ENCODE data around the gene SMIM35.

SMIM35 gene

DNA sequence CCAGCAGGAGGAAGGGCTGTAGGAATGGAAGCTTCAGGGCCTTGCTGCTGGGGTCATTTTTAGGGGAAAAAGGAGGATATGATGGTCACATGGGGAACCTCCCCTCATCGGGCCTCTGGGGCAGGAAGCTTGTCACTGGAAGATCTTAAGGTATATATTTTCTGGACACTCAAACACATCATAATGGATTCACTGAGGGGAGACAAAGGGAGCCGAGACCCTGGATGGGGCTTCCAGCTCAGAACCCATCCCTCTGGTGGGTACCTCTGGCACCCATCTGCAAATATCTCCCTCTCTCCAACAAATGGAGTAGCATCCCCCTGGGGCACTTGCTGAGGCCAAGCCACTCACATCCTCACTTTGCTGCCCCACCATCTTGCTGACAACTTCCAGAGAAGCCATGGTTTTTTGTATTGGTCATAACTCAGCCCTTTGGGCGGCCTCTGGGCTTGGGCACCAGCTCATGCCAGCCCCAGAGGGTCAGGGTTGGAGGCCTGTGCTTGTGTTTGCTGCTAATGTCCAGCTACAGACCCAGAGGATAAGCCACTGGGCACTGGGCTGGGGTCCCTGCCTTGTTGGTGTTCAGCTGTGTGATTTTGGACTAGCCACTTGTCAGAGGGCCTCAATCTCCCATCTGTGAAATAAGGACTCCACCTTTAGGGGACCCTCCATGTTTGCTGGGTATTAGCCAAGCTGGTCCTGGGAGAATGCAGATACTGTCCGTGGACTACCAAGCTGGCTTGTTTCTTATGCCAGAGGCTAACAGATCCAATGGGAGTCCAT lies 86.5 kb downstream of the SMIM35 start:
- DNase-seq = no peak

DNA sequence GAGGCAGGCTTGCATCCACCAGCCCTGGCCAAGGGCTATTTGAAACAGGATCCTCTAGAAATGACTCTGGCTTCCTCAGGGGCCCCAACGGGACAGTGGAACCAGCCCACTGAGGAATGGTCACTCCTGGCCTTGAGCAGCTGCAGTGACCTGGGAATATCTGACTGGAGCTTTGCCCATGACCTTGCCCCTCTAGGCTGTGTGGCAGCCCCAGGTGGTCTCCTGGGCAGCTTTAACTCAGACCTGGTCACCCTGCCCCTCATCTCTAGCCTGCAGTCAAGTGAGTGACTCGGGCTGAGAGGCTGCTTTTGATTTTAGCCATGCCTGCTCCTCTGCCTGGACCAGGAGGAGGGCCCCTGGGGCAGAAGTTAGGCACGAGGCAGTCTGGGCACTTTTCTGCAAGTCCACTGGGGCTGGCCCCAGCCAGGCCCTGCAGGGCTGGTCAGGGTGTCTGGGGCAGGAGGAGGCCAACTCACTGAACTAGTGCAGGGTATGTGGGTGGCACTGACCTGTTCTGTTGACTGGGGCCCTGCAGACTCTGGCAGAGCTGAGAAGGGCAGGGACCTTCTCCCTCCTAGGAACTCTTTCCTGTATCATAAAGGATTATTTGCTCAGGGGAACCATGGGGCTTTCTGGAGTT lies 87.3 kb downstream of the SMIM35 start:
- DNase-seq = no peak

DNA sequence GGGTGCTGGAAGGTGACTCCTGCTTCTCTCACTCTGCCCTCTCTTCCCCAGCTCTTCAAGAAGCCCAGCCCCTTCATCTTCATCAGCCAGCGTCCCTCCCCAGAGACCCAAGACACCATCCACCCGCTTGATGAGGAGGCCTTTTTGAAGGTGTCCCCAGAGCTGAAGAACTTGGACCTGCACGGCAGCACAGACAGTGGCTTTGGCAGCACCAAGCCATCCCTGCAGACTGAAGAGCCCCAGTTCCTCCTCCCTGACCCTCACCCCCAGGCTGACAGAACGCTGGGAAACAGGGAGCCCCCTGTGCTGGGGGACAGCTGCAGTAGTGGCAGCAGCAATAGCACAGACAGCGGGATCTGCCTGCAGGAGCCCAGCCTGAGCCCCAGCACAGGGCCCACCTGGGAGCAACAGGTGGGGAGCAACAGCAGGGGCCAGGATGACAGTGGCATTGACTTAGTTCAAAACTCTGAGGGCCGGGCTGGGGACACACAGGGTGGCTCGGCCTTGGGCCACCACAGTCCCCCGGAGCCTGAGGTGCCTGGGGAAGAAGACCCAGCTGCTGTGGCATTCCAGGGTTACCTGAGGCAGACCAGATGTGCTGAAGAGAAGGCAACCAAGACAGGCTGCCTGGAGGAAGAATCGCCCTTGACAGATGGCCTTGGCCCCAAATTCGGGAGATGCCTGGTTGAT lies 88.0 kb downstream of the SMIM35 start:
- DNase-seq = no peak

DNA sequence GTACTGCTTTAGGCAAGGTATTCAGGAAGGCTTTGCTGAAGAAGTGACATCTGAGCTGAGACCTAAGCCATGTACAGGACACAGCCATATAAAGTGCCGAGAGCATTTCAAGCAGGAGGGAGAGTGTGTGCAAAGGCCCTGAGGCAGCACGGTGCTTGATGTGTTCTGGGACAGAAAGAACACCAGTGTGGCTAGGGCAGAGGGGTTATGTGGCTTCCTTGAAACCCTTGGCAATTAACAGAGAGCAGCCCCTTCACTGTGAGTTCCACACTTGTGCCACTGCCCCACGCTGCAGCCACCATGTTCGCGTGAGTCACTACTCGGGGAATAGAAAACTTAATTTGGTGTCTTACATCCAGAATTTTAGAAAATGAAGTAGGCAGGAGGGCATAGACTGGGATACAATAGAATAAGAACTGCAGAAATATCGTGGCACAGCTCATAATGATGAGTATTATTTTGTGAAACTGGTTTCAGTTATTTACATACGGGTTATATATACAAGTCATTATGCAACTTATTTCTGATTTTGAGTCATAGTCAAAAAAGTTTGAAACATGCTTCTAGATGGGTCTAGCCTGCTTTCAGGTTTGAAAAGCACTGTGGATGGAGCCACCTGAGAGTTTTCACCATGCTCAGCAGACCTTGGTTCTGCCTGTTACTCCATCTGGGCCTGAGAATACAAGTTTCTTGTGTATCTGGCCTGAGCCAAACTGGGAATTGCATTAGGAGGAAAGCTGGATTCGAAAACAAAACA lies 88.8 kb downstream of the SMIM35 start:
- no peak for DNase-seq

DNA sequence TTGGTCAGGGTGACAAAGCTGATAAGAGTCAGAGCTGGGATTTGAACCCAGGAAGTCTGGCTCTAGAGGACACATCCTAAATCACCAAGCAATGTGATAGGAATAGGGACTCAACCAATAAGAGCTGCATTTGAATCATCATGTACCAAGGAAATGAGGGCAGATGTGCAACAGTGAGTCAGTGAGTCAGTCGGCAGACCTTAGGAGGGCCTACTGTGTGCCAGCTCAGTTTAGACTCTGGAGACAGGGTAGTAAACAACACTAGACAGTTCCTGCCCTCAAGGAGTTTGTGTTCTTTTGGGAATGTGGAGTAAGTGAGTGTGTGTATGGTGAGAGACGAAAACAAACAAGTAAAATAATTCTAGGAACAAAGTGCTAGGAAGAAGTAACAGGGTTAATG lies 89.4 kb downstream of the SMIM35 start:
- DNase-seq = no peak

DNA sequence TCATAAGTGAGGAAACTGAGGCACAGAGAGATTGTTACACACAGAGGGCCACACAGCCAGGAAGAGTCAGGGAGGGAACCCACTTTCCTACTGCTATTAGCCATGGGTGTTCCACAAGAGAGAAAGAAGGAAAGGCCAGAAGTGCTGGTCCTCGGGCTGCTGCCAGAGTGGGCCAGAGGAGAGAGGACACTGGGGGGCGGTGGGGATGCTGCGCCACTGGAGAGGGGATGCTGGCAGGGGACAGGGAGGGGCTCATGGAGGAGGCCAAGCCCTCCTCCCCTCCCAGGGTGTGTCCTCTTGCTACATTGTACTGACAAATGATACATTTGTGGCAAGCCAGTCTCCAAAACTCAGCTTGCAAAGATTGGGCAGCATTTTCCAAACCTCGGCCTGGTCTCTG lies 90.7 kb downstream of the SMIM35 start:
- no peak for DNase-seq

DNA sequence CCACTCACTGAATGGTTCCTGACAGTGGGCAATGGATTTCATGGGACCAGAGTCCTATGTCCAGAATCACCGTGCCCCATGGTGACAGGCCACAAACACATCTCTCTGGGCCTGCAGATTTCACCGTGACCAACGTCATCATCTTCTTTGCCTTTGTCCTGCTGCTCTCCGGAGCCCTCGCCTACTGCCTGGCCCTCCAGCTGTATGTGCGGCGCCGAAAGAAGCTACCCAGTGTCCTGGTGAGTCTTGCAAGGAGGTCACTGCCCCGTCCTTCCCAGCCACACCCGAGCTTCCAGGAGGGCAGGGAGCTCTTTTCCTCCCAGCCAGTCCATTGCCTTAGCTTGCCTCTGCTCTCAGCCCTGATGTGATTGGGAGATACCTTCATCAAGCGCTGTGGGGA lies 91.3 kb downstream of the SMIM35 start:
- DNase-seq = no peak

DNA sequence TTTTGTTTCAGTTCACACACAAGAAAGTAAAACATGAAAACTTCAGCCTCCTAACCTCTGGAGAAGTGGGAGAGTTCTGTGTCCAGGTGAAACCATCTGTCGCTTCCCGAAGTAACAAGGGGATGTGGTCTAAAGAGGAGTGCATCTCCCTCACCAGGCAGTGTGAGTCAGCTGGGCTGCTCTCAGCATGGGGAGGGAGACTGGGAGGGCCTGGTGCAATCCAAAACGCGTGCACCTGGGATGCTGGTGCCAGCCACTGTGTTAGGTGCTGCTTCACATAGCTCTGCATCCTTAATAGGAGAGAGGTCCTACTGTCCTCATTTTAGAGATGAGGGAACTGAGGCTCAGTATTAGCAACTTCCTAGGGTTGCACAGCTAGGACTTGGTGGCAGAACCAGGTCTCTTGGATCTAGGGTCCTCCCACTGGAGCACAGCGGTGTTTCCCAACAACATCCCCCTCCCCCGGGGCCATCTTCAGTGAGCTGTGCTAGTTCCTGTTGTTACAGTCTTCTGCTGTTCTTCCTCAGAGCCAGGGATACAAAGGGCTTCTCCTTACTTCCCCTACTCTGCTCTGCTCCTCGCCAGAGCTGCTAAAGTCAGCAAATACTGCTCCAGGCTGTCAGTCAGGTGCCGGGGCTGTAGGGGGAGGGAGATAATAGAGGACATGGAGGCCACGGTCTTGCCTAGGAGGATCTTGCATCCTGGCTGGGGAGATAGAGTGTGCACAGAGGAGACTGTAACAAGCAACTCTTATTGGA lies 92.6 kb downstream of the SMIM35 start:
- no peak for DNase-seq

DNA sequence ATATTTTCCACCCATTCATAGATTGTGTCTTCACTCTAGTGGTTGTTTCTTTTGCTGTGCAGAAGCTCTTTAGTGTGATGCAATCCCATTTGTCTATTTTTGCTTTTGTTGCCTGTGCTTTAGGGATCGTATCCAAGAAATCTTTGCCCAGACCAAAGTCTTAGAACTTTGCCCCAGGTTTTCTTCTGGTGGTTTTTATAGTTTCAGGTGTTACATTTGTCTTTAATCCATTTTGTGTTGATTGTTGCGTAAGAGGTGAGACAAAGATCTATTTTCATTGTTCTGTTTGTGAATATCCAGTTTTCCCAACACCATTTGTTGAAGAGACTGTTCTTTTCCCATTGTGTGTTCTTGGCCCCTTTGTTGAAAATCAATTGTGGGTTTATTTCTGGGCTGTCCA lies 94.1 kb downstream of the SMIM35 start:
- DNase-seq = no peak

DNA sequence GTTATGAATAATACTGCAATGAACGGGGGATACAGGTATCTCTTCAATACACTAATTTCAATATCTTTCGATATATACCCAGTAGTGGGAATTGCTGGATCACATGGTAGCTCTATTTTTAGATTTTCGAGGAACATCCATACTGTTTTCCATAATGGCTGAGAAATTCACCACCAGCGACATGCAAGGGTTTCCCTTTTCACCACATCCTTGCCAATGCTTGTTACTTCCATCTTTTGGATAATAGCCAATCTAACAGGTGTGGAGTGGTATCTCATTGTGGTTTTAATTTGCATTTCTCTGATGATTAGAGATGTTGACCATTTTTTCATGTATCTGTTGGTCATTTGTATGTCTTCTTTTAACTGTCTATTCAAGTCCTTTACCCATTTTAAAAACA lies 94.6 kb downstream of the SMIM35 start:
- DNase-seq = no peak

DNA sequence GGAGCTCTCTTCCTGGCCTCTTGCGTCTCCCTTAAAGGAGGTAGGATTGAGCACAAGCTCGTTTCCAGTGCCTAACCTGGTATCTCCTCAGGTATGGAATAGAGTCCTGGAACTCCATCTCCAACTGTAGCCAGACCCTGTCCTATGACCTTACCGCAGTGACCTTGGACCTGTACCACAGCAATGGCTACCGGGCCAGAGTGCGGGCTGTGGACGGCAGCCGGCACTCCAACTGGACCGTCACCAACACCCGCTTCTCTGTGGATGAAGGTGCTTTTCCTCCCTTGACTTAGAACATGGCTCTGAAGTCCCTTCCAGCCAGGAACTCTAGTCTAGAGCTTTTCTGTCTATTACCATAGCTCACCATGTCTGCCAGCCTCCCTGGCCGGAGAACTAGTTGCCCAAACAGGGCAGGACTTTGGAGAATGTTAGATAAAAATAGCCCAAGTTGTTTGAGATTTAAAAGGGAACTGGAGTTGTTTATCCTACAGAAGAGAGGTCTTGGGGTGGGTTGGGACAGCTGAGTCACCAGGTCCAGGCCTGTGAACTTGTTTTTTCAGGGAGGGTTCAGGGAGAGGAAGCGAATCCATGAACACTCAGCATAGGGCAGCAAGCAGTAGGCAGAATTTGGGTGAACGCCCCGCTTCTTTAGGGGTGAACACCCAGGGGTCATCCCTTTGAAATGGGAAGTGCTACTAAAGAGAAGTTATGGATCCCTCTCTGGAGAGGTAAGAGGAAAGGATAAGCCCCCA lies 97.2 kb downstream of the SMIM35 start:
- DNase-seq = no peak

DNA sequence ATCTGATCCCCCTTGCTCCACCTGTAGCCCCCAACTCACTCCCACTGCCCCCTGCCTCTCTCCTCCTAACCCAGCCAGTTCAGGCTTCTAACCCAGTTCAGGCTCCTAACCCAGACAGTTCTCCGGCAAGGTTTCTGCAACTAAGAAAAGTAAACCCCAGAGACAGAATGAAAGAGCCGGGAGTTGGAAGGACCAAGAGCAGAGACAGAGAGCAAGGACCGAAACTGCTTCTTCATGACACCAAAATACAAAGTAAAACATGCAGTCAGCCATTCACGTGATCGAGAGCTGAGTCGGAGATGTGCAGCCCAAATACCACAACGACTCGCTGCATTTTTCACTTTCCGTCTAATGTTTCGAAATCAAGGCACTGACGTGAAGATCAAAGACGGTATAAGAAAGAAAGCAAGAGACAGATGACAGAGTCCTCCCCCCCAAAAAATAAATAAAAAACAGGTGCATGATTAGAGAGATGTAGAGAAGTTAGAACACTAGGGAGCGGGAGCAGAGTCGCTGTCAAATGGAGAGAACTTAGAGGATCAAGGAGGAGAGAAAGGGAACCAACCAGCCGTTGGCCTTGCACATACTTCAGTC lies 99.7 kb downstream of the SMIM35 start:
- DNase-seq = no peak

DNA sequence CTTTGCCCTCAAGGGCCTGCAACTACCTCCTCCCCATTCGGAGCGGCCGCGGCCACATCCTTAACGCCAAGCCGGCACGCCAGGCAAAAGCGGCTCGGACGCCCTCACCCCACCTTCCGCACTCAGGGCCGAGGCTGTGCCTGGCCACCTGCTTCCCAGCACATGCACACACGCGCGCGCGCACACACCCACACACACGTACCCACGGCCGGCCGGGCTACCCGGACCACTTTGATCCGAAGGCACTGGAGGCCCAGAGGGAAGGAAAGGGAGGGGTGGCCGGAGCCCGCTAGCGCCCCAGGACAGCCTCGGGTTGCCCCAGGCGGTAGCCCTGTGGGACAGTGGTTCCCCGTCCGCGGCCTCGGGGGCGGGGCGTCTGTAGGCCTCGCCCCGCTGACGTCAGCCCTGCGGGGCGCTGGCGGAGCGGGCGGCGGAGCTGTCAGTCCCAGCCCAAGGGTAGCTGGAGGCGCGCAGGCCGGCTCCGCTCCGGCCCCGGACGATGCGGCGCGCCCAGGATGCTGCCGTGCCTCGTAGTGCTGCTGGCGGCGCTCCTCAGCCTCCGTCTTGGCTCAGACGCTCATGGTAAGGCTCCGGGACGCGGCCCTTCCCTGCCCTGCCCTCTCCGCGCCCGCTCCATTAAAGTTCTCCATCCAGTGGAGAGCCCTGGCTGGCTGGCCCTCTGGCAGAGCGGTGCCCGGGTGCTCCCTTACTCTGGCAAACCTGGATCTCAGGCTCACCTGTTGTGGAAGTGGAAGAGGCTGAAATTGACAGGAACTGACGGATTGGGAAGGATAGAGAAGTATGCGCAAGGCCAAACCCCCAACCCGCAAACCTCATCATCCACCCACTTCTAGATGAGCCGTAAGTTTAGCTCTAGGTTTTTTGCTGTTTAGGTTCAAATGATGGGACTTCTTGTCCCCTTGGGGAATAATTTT lies 100.5 kb downstream of the SMIM35 start, which contains the start of gene IL10RA:
Gene IL10RA (plus strand): TSS at position 442 of the 935 bp plus-strand sequence. CDS start 74 bp downstream, at position 516.
- DNase-seq = peak; percentile 75

DNA sequence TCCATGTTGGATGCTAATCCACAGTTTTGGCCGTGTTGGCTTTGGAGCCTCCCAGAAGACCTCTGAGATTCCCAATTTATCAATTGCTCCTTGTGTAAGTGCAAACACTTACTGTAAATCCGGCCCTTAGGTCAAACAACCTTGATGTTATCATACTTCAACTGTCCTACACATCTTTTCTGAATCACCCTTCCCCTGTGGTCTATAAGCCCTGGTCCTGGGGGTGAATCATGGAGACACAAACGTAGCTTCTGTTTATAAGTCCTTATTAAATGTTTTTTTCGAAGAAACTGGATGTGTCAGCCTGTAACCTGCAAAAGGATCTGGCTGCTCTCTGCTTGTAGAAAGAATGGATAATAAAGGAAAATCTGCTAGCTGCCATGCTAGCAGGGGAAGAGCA lies 102.3 kb downstream of the SMIM35 start:
- DNase-seq = no peak

DNA sequence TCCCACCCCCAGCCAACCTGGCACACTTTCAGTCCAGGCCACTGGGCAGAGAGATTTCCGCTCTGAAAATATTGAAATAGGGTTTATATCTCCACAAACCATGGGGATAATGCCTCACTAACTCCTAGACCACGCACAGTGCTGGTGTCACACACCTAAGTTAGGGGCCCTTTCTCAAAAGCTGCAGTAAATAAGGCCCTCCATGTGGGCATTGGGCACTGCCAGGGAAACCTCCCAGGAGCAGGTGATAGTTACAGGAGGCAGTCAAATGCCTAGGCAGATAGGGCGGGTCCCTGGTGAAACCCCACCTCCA lies 103.6 kb downstream of the SMIM35 start:
- no peak for DNase-seq

DNA sequence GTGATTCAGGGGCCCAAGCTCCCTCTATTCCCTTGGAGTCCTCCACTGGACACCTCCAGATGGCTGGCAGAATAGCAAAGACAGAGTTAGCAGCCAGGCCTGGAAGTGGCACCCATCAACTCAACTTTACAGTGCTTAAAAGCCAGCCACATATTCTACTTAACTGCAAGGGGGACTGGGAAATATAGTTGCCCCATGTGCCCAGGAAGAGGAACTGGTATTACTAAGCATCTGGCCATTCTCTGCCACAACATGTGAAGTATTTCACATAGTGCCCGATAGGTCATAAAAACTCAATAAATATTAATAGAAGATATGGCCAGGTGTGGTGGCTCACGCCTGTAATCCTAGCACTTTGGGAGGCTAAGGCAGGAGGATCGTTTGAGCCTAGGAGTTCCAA lies 106.0 kb downstream of the SMIM35 start:
- DNase-seq = no peak

DNA sequence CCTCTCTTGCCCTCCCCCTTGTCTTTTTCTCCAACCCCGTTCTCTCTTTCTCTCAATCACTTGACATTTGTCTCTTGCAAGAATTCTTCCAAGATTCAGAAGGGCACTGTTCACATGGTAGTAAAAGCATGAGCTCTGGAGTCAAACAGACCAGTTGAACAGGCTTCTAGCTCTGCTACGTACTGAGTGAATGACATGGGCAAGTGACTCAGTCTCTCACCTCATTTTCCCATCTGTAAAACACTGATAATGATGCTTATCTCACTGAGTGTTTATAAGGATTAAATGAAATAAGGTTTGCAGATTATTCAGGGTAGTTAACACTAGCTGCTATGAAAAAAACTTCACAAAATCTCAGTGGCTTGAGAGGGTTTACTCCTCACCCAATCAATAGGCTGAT lies 106.5 kb downstream of the SMIM35 start:
- no peak for DNase-seq

DNA sequence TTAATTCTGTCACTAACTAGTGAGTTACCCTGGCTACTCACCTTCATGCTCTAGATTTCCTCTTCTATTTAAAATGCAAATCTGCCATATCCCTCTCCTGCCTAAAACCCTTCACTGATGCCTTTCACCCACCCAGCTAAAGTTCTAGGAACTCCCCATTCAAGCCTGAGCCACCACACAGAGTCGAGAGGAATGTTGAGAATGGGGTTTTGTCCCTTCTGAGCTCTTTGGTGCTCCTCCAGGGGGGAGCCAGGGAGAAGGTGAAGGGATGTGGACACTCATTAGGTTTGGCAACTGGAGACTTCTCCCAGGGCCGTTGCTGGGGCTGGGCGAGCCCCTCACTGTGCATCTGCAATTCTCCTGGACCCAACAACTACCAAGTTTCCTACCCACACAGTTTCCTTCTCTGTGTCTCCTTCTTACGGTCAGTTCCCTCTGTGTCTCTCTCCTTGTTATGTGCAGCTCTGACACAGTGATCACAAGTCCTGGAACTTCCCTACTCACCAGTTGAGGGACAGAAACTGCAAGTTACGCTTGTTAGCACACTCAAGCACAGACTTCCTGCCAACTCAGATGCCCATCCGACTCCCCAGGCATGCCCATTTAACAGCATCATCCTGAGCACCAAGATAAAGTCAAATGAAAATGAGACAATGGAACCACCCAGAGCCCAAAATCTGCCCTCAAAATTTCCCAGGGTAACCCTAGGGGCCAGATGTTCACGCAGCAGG lies 107.1 kb downstream of the SMIM35 start:
- no peak for DNase-seq

DNA sequence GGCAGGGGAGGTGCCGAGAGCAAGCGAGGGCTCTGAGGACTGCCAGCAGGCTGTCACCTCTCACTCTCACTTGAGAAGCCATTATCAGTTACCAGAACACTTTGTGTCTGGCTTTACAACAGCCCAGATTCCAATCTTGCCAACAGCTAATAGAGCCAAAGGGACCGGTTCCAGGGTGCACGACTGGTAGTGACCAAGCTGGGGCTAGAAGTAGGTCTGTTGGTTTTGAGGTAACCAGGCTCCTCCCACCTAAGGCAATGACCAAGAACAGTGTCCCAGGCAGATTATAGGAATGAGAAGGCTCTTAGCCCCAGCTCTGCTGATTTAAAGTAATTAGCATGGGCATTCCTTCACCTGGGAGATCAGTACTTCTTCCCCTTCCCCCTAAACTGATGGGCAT lies 107.8 kb downstream of the SMIM35 start:
- no peak for DNase-seq

All from DMS79 (cell line).